SKM-1 treated with dmso at 0.1 percent for 144 hours (cell line): ENCODE measurements around the gene AMPD2.
A peak's percentile ranks its signal among the peaks of the same experiment; 100 is the strongest.

Experiments used
- DNase-seq: peaks from one replicate; lab custom pipeline; 2025; ENCODE audit not compliant: unreplicated experiment; lab: John Stamatoyannopoulos, UW

AMPD2 gene

GRCh38 chr1:109616391-109616790, 3.2 kb upstream of the AMPD2 start:
- no peak for DNase-seq

GRCh38 chr1:109617291-109617801, 2.3 kb upstream of the AMPD2 start:
- peak; percentile 48 for DNase-seq

GRCh38 chr1:109618661-109619575, 719 bp upstream of the AMPD2 start:
- DNase-seq, result no peak

GRCh38 chr1:109620401-109620791, 759 bp downstream of the AMPD2 start:
- DNase-seq, result no peak

GRCh38 chr1:109620841-109621286, 1.2 kb downstream of the AMPD2 start:
- peak; percentile 97 for DNase-seq

- no peak for DNase-seq
These were observed 1.9 kb downstream of the AMPD2 start for GRCh38 chr1:109621379-109622136.

GRCh38 chr1:109622137-109622892, 2.7 kb downstream of the AMPD2 start:
- DNase-seq, result no peak

GRCh38 chr1:109622895-109623294, 3.3 kb downstream of the AMPD2 start:
- no peak for DNase-seq

- no peak for DNase-seq
These were observed 4.0 kb downstream of the AMPD2 start for GRCh38 chr1:109623601-109624161.

- peak; percentile 28 for DNase-seq
These were observed 4.8 kb downstream of the AMPD2 start for GRCh38 chr1:109624201-109625010.

GRCh38 chr1:109625176-109625575, 5.5 kb downstream of the AMPD2 start:
- DNase-seq, result no peak

- DNase-seq, result no peak
These were observed 6.2 kb downstream of the AMPD2 start for GRCh38 chr1:109625601-109626560.

- no peak for DNase-seq
These were observed 7.2 kb downstream of the AMPD2 start for GRCh38 chr1:109626682-109627408.

GRCh38 chr1:109627692-109628399, 8.2 kb downstream of the AMPD2 start:
- DNase-seq, result no peak

GRCh38 chr1:109628540-109629321, 9.1 kb downstream of the AMPD2 start:
- no peak for DNase-seq

GRCh38 chr1:109629372-109630030, 9.9 kb downstream of the AMPD2 start:
- no peak for DNase-seq
